Glomerular visceral epithelial cell (primary cell): ENCODE measurements around the gene MAP4K4.
"Not testable (repeated sequence)": the region's sequence is repeated elsewhere in the genome, so short reads cannot be mapped to it uniquely, and the experiment has no call there.

ENCODE experiments used
- DNase-seq: peaks from one replicate; pipeline ENCODE4 v3.0.0-alpha.2; 2016; ENCODE audit errors: extremely low spot score

MAP4K4 gene

DNA sequence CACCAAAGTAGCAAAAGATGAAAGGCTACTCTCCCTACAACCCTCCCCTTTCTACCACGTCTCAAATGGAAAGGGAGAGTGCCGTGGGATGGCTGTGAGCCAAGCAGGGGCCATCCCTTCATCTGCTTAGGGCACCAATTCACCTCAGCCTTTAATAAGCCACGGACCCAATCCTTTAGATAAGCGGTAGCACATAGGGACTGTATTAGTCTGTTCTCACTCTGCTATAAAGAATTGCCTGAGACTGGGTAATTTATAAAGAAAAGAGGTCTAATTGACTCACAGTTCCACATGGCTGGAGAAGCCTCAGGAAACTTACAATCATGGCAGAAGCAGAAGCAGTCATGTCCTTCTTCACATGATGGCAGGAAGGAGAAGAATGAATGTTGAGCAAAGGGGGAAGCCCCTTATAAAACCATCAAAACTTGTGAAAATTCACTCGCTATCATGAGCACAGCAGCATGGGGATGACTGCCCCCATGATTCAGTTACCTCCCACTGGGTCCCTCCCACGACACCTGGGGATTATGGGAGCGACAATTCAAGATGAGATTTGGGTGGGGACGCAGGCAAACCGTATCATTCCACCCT lies 208.3 kb downstream of the MAP4K4 start:
- DNase-seq = no peak

- no peak for DNase-seq
Measured at GRCh38 chr2:101909760-101910159, 212.3 kb downstream of the MAP4K4 start.

DNA sequence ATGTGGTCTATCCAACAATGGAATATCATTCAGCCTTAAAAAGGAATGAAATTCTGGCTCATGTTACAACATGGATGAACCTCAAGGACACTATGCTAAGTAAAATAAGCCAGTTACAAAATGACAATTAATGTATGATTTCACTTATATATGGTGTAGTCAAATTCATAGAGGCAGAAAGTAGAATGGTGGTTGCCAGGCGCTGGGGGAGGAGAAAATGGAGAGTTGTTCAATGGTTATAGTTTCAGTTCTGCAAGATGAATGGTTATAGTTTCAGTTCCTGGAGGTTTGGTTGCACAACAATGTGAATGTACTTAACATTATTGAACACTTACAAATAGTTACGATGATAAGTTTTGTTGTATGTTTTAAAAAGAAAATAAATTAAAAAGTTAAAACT lies 215.0 kb downstream of the MAP4K4 start:
- DNase-seq = no peak

- DNase-seq = no peak
Measured at GRCh38 chr2:101921319-101921952, 223.9 kb downstream of the MAP4K4 start.

- DNase-seq = no peak
Measured at GRCh38 chr2:101921953-101922325, 224.4 kb downstream of the MAP4K4 start.

DNA sequence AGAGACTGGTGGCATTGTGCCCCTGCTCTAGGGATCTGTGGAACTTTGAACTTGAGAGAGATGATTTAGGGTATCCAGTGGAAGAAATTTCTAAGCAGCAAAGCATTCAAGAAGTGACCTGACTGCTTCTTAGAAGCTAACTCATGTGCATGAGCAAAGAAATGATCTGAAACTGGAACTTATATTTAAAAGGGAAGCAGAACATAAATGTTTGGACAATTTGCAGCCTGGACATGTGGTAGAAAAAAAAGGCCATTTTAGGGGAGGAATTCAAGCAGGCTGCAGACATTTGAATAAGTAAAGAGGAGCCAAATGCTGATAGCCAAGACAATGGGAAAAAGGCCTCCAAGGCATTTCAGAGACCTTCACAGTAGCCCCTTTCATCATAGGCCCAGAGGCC lies 226.8 kb downstream of the MAP4K4 start:
- DNase-seq = not testable (repeated sequence)

DNA sequence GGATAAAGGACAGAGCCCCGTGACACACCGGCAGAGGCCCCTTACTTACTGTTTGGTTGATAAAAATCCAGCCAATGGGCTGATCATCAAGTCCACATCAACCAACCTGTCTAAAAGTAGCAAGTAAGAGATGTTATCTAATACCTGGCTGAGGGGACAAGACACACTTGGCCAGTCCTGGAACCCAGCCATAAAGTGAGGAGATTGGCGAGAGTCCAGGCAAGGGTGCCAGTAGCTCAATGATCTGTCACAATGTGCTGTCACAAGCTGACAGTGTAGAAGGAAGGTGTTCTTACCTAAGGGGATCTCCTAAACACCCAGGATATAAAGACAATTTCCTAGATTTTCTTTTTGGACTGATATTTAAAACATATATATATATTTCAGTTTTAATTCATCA lies 232.5 kb downstream of the MAP4K4 start:
- no peak for DNase-seq

DNA sequence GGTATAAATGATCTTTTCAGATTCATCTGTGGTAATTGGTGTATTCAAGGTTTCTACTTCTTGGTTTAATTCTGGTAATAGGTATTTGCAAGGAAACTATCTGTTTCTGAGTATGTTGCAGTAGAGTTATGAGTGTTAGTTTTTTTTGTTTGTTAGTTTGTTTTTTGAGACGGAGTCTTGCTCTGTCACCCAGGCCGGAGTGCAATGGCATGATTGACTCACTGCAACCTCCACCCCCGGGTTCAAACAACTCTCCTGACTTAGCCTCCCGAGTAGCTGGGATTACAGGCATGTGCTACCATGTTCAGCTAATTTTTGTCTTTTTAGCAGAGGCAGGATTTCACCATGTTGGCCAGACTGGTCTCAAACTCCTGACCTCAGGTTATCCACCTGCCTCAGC lies 233.3 kb downstream of the MAP4K4 start:
- DNase-seq = no peak

- DNase-seq = no peak
Measured at GRCh38 chr2:101931402-101931801, 233.9 kb downstream of the MAP4K4 start.

DNA sequence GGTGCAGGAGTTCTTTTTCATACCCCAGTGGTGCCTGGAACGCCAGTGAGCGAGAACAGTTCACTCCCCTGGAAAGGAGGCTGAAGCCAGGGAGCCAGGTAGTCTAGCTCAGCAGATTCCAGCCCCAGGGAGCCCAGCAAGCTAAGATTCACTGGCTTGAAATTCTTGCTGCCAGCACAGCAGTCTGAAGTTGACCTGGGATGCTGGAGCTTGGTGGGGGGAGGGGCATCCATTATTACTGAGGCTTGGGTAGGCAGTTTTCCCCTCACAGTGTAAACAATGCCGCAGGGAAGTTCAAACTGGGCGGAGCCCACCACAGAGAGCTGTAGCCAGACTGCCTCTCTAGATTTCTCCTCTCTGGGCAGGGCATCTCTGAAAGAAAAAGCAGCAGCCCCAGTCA lies 238.3 kb downstream of the MAP4K4 start:
- DNase-seq = not testable (repeated sequence)

GRCh38 chr2:101942851-101943250 lies 245.3 kb downstream of the MAP4K4 start:
- no peak for DNase-seq
